ENCODE results near the gene FOXP1.

Gene FOXP1

DNA sequence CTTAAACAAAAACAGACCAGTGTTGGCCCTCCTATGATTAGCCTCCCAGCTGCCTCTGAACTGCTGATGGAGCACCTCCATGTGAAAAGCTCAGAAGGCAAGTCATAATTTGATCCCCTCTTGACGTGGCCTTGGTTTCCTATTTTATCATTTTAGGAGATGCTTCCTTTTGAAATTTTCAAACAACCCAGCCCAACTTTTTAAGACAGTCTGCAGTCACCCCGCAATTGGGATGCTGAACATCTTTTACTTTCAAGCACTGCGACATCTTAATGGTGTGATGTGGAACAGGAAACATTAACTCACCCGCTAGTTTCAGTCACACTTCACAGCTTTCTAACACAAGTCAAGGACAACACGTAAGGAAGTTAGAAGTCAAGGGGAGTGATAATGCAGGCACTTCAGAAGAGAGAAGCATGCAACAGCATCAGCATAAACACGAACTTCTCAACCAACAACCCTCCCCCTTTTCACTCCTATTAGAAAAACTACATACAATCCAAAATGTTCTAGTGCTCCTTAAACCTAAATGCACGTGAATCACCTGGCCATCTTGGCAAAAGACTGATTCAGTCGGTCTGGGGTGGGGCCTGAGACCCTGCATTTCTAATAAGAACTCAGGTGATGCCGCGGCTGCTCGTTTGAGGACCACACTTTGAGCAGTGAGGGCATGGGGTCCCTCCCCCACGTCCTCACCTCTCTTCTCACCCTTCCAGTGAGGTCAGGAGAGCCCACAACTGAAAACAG, 161.5 kb downstream of the FOXP1 start:
- 91 to 95% methylated on average over 12 of the region's 12 CpGs for WGBS, 2 experiments
- H3K9me3 ChIP-seq (ENCODE audit: control insufficient read depth, low read length): no peaks in the 10 kb centered on the region
- no peaks in the 10 kb centered on the region for H3K27me3 ChIP-seq (ENCODE audit: control insufficient read depth, insufficient read depth, low read length, poor library complexity, severe bottlenecking)
- H3K36me3 ChIP-seq (ENCODE audit: control insufficient read depth, insufficient read depth, low read length): no peaks in the 10 kb centered on the region
- no peak overlapping the region for H3K4me3 ChIP-seq (ENCODE audit: insufficient read depth, low read depth, low read length)
- H3K27ac ChIP-seq (ENCODE audit: insufficient read depth, low read depth, low read length, poor library complexity, severe bottlenecking): no peak overlapping the region
- no peaks in the 10 kb centered on the region for H3K4me1 ChIP-seq (ENCODE audit: control insufficient read depth, insufficient read depth, low read length)

DNA sequence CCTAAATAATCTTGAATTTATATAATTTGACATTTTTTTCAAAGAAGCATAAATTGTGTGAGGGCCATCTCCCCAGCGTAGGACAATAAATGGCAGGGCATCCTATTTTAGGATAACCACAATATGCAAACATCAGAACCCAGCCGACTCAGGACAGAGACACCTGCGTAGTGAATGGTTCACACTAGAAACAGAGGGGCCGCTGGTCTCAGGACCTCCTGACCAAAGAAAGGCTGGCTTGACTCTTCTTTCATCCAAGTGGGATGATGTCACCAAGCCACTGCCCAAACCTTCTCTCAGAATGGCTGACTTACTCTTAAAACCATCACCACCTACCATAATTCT, 162.1 kb downstream of the FOXP1 start:
- no peaks in the 10 kb centered on the region for H3K4me1 ChIP-seq (ENCODE audit: control insufficient read depth, insufficient read depth, low read length)
- H3K36me3 ChIP-seq (ENCODE audit: control insufficient read depth, insufficient read depth, low read length): no peaks in the 10 kb centered on the region
- no peaks in the 10 kb centered on the region for H3K27me3 ChIP-seq (ENCODE audit: control insufficient read depth, insufficient read depth, low read length, poor library complexity, severe bottlenecking)
- WGBS, 2 experiments: 96 to 99% methylated on average over 4 of the region's 4 CpGs
- H3K9me3 ChIP-seq (ENCODE audit: control insufficient read depth, low read length): no peaks in the 10 kb centered on the region
- H3K4me3 ChIP-seq (ENCODE audit: insufficient read depth, low read depth, low read length): no peak overlapping the region
- no peak overlapping the region for H3K27ac ChIP-seq (ENCODE audit: insufficient read depth, low read depth, low read length, poor library complexity, severe bottlenecking)

DNA sequence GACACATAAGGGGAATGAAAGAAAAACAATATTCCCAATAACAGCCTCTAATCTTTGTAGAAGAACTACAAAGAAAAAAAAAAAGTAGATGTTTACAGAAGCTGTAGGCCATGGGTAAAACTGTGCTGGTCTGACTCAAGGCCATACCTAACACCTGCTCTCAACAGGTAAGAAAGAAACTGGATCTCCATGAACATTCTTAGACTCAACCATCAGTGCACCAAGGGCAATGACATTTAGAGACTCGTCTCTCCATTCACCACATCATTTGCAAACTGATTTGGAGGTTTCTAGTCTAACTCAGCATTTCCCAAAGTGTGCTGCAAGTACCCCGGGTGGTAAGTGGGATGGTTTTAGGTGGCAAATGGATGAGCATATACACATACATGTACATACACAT, 164.2 kb downstream of the FOXP1 start:
- Histone ChIP-seq H3K36me3 (ENCODE audit: control insufficient read depth, insufficient read depth, low read length) (no peaks in the 10 kb centered on the region), H3K27me3 (ENCODE audit: control insufficient read depth, insufficient read depth, low read length, poor library complexity, severe bottlenecking) (no peaks in the 10 kb centered on the region), H3K4me1 (ENCODE audit: control insufficient read depth, insufficient read depth, low read length) (no peaks in the 10 kb centered on the region), H3K4me3 (ENCODE audit: insufficient read depth, low read depth, low read length) (no peak overlapping the region), H3K27ac (ENCODE audit: insufficient read depth, low read depth, low read length, poor library complexity, severe bottlenecking) (no peak overlapping the region), H3K9me3 (ENCODE audit: control insufficient read depth, low read length) (no peaks in the 10 kb centered on the region)
- 88 to 100% methylated on average over 1 of the region's 2 CpGs for WGBS, 2 experiments

DNA sequence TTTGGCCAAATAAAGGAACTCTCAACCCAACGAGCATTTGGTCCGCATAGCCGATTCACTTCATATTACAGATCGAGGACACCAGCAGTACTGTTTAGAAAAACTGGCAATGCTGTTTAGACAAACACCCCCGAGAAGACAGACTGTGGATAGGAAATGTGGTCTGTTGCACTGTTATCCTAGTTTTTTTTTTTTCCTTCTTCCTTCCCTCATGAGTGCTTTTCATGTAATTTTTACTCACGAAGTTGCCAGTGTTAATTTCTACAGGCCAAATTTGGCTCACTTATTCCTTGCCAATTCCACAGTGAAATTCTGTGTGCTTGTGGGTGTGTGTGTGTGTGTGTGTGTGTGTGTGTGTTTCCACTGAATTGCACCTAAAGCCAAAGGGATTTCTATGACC, 165.7 kb downstream of the FOXP1 start:
- no peaks in the 10 kb centered on the region for H3K27me3 ChIP-seq (ENCODE audit: control insufficient read depth, insufficient read depth, low read length, poor library complexity, severe bottlenecking)
- no peaks in the 10 kb centered on the region for H3K9me3 ChIP-seq (ENCODE audit: control insufficient read depth, low read length)
- H3K27ac ChIP-seq (ENCODE audit: insufficient read depth, low read depth, low read length, poor library complexity, severe bottlenecking): no peak overlapping the region
- no peaks in the 10 kb centered on the region for H3K4me1 ChIP-seq (ENCODE audit: control insufficient read depth, insufficient read depth, low read length)
- 96 to 97% methylated on average over 6 of the region's 6 CpGs for WGBS, 2 experiments
- H3K36me3 ChIP-seq (ENCODE audit: control insufficient read depth, insufficient read depth, low read length): no peaks in the 10 kb centered on the region
- no peak overlapping the region for H3K4me3 ChIP-seq (ENCODE audit: insufficient read depth, low read depth, low read length)

DNA sequence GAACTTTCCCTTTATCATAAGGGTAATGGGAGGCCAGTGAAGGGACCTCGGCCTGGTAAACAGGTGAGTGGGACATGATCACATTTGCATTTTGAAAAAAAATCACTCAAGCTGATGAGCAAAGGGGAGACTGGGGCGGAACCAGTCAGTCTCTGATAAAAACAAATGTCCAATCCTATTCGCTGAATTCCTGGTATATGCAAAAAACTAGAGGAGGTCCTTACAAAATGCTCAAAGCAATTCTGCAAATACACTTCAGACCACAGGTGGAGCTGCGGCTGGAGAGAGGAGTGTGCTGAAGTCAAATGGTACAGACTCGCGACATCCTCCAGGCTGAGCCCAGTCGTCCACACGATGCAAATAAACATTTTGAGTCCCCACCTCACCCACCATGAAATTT, 166.7 kb downstream of the FOXP1 start:
- H3K4me3 ChIP-seq (ENCODE audit: insufficient read depth, low read depth, low read length): no peak overlapping the region
- WGBS, 2 experiments: 83 to 85% methylated on average over 8 of the region's 8 CpGs
- H3K27ac ChIP-seq (ENCODE audit: insufficient read depth, low read depth, low read length, poor library complexity, severe bottlenecking): no peak overlapping the region
- H3K27me3 ChIP-seq (ENCODE audit: control insufficient read depth, insufficient read depth, low read length, poor library complexity, severe bottlenecking): no peaks in the 10 kb centered on the region
- H3K36me3 ChIP-seq (ENCODE audit: control insufficient read depth, insufficient read depth, low read length): no peaks in the 10 kb centered on the region
- no peaks in the 10 kb centered on the region for H3K9me3 ChIP-seq (ENCODE audit: control insufficient read depth, low read length)
- H3K4me1 ChIP-seq (ENCODE audit: control insufficient read depth, insufficient read depth, low read length): no peaks in the 10 kb centered on the region

DNA sequence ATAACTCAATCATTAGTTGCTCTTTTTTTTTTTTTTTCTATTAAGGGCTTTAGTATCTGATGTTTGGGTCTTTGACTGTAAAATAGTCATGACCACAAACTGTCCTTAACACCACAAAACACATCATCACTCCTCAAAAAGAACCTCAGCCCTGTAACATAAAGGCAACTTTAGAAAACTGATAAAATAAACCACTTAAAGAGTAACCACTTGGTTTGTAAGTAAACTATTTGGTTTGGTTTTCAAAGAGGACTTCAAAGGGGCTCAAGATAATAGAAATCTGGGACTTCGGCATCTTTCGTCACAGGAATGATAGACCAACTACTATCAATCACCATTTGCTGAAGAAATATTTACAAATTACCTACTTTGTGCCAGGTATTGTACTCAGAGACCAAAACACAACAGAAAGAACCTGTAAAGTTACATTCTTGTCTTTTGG, 167.8 kb downstream of the FOXP1 start:
- no peaks in the 10 kb centered on the region for H3K36me3 ChIP-seq (ENCODE audit: control insufficient read depth, insufficient read depth, low read length)
- H3K9me3 ChIP-seq (ENCODE audit: control insufficient read depth, low read length): no peaks in the 10 kb centered on the region
- H3K4me3 ChIP-seq (ENCODE audit: insufficient read depth, low read depth, low read length): no peak overlapping the region
- H3K4me1 ChIP-seq (ENCODE audit: control insufficient read depth, insufficient read depth, low read length): no peaks in the 10 kb centered on the region
- no peaks in the 10 kb centered on the region for H3K27me3 ChIP-seq (ENCODE audit: control insufficient read depth, insufficient read depth, low read length, poor library complexity, severe bottlenecking)
- H3K27ac ChIP-seq (ENCODE audit: insufficient read depth, low read depth, low read length, poor library complexity, severe bottlenecking): no peak overlapping the region
- 97 to 100% methylated on average over 2 of the region's 2 CpGs for WGBS, 2 experiments

GRCh38 chr3:71414189-71414927, 169.2 kb downstream of the FOXP1 start:
- no peaks in the 10 kb centered on the region for H3K27me3 ChIP-seq (ENCODE audit: control insufficient read depth, insufficient read depth, low read length, poor library complexity, severe bottlenecking)
- H3K4me3 ChIP-seq (ENCODE audit: insufficient read depth, low read depth, low read length): no peak overlapping the region
- no peaks in the 10 kb centered on the region for H3K4me1 ChIP-seq (ENCODE audit: control insufficient read depth, insufficient read depth, low read length)
- H3K9me3 ChIP-seq (ENCODE audit: control insufficient read depth, low read length): no peaks in the 10 kb centered on the region
- no peak overlapping the region for H3K27ac ChIP-seq (ENCODE audit: insufficient read depth, low read depth, low read length, poor library complexity, severe bottlenecking)
- 88 to 90% methylated on average over 15 of the region's 15 CpGs for WGBS, 2 experiments
- H3K36me3 ChIP-seq (ENCODE audit: control insufficient read depth, insufficient read depth, low read length): no peaks in the 10 kb centered on the region

GRCh38 chr3:71413572-71413971, 170.0 kb downstream of the FOXP1 start:
- Histone ChIP-seq H3K27me3 (ENCODE audit: control insufficient read depth, insufficient read depth, low read length, poor library complexity, severe bottlenecking) (no peaks in the 10 kb centered on the region), H3K36me3 (ENCODE audit: control insufficient read depth, insufficient read depth, low read length) (no peaks in the 10 kb centered on the region), H3K4me3 (ENCODE audit: insufficient read depth, low read depth, low read length) (no peak overlapping the region), H3K9me3 (ENCODE audit: control insufficient read depth, low read length) (no peaks in the 10 kb centered on the region), H3K27ac (ENCODE audit: insufficient read depth, low read depth, low read length, poor library complexity, severe bottlenecking) (no peak overlapping the region), H3K4me1 (ENCODE audit: control insufficient read depth, insufficient read depth, low read length) (no peaks in the 10 kb centered on the region)
- 96% methylated on average over 3 of the region's 3 CpGs; no CpG with 5 or more reads in 1 of the 2 experiments for WGBS, 2 experiments

GRCh38 chr3:71409352-71409751, 174.2 kb downstream of the FOXP1 start:
- Histone ChIP-seq H3K27ac (ENCODE audit: insufficient read depth, low read depth, low read length, poor library complexity, severe bottlenecking) (no peak overlapping the region), H3K4me3 (ENCODE audit: insufficient read depth, low read depth, low read length) (no peak overlapping the region), H3K27me3 (ENCODE audit: control insufficient read depth, insufficient read depth, low read length, poor library complexity, severe bottlenecking) (no peaks in the 10 kb centered on the region), H3K36me3 (ENCODE audit: control insufficient read depth, insufficient read depth, low read length) (no peaks in the 10 kb centered on the region), H3K9me3 (ENCODE audit: control insufficient read depth, low read length) (no peaks in the 10 kb centered on the region), H3K4me1 (ENCODE audit: control insufficient read depth, insufficient read depth, low read length) (peaks cover 4% of the 10 kb centered on the region)
- 95 to 100% methylated on average over 1 of the region's 1 CpG for WGBS, 2 experiments

DNA sequence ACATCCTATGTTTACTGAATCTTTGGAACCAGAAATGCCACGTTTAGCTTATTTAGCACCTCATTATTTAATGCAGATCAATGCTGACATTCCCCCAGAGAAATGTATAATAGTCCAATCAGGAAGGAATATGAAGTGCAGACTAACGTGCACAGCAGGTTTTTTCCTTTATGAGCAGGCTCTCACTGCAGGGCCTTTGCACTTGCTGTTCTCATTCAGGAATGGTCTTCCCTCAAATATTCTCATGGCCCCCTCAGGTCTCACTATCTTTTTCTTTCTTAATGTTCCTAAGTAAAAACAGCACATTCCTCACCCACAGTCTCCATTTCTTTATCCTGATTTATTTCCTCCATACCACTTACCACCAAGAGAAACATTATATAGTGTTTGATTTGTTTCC, 174.6 kb downstream of the FOXP1 start:
- Histone ChIP-seq H3K27ac (ENCODE audit: insufficient read depth, low read depth, low read length, poor library complexity, severe bottlenecking) (no peak overlapping the region), H3K36me3 (ENCODE audit: control insufficient read depth, insufficient read depth, low read length) (no peaks in the 10 kb centered on the region), H3K27me3 (ENCODE audit: control insufficient read depth, insufficient read depth, low read length, poor library complexity, severe bottlenecking) (no peaks in the 10 kb centered on the region), H3K4me1 (ENCODE audit: control insufficient read depth, insufficient read depth, low read length) (peaks cover 4% of the 10 kb centered on the region), H3K9me3 (ENCODE audit: control insufficient read depth, low read length) (no peaks in the 10 kb centered on the region), H3K4me3 (ENCODE audit: insufficient read depth, low read depth, low read length) (no peak overlapping the region)
- WGBS, 2 experiments: 87 to 95% methylated on average over 2 of the region's 2 CpGs

Measured in ectodermal cell (in vitro differentiated cells).